Measurements from ENCODE around the gene IGF1R.

DNA sequence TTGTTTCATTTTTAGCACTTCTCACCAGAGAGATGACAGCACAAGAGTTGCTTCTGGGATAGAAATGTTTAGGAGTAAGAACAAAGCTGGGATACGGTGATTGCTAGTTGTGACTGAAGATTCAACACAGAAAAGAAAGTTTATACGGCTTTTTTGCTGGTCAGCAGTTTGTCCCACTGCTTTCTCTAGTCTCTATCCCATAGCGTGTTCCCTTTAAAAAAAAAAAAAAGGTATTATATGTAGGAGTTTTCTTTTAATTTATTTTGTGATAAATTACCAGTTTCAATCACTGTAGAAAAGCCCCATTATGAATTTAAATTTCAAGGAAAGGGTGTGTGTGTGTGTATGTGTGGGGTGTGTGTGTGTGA lies 311.3 kb downstream of the IGF1R start:
- no peak for TF ChIP-seq TAF1 (IDR thresholded peaks at IDR 0.05; ENCODE audit: low read depth, low read length)
- TF ChIP-seq POLR2A (IDR thresholded peaks at IDR 0.05; ENCODE audit: control extremely low read depth in 1 of 2, low read depth in 2 of 2, low read length in 2 of 2), result no peak
- TF ChIP-seq SP1 (IDR thresholded peaks at IDR 0.05; ENCODE audit: low read depth, low read length), result no peak
